Tibial artery (tissue), 4 donors: ENCODE results near the gene GAS7.

Source experiments
- DNase-seq, 2 donors: peaks; one replicate each; pipeline ENCODE4 v3.0.0-alpha.2; 2019
- H3K27ac ChIP-seq, 2 donors: fragments of 200-600 bp; sonication (generic) in 1 of 2; 1 replicate in 1 of 2; 2 replicates in 1 of 2; pipeline ENCODE4 v1.5.1; 2018 to 2019; ENCODE audit warnings: mild to moderate bottlenecking in 1 of 2
- H3K27me3 ChIP-seq, 2 donors: fragments of 200-600 bp; sonication (generic) in 1 of 2; one replicate each; pipeline versions ENCODE4 v1.5.1 to v1.6.0; 2016 to 2019
- H3K36me3 ChIP-seq, 3 donors: fragments of 200-600 bp; sonication (generic) in 2 of 3; one replicate each; pipeline ENCODE4 v1.5.1; 2016 to 2019; ENCODE audit warnings: mild to moderate bottlenecking in 2 of 3
- H3K4me1 ChIP-seq, 4 donors: fragments of 200-600 bp; sonication (generic) in 2 of 4; 1 replicate in 3 of 4; 2 replicates in 1 of 4; pipeline ENCODE4 v1.5.1; 2016 to 2019
- H3K4me3 ChIP-seq, 2 donors: fragments of 200-600 bp; sonication (generic) in 1 of 2; 1 replicate in 1 of 2; 2 replicates in 1 of 2; pipeline ENCODE4 v1.5.1; 2018 to 2019; ENCODE audit warnings: mild to moderate bottlenecking in 2 of 2
- H3K9me3 ChIP-seq, 3 donors: fragments of 200-600 bp; sonication (generic) in 1 of 3; one replicate each; pipeline ENCODE4 v1.5.1; 2016 to 2019
- CTCF ChIP-seq, 2 experiments: fragments of 200-600 bp in 1 of 2; fragments of 450-650 bp in 1 of 2; IDR thresholded peaks; one replicate each; pipeline ENCODE4 v1.5.1; 2017 to 2019; ENCODE audit warnings: antibody characterized with exemption in 2 of 2, mild to moderate bottlenecking in 1 of 2, moderate library complexity in 1 of 2
- intact Hi-C: fragments of 100-400 bp; cut with DNase I; formaldehyde crosslinking; loops from one replicate; pipeline ENCODE4 v1.15.0; 2023; ENCODE audit warnings: low total_unique reads

The GAS7 gene

GRCh38 chr17:9898812-9899211 is 299.6 kb downstream of the GAS7 start:
- intact Hi-C loops = no loop called here
- H3K27ac ChIP-seq = no peak overlapping the region

GRCh38 chr17:9897372-9897968 is 300.9 kb downstream of the GAS7 start:
- intact Hi-C loops = no loop called here
- DNase-seq = no peak

More at GRCh38 chr17:9898812-9899211, 299.6 kb downstream of the GAS7 start:
- no peak overlapping the region for H3K4me3 ChIP-seq
- no peak for DNase-seq
- peaks cover 0 to 8% (median 0%) of the 10 kb centered on the region in 3 donors for H3K9me3 ChIP-seq
- H3K4me1 ChIP-seq = no peaks in the 10 kb centered on the region
- no peaks in the 10 kb centered on the region for H3K27me3 ChIP-seq
- H3K36me3 ChIP-seq = no peaks in the 10 kb centered on the region
- no peak for TF ChIP-seq CTCF (IDR thresholded peaks at IDR 0.05)

GRCh38 chr17:9895923-9896322 is 302.5 kb downstream of the GAS7 start:
- Histone ChIP-seq H3K4me3 (no peak overlapping the region), H3K27ac (no peak overlapping the region), H3K4me1 (no peaks in the 10 kb centered on the region), H3K36me3 (no peaks in the 10 kb centered on the region), H3K27me3 (no peaks in the 10 kb centered on the region), H3K9me3 (peaks cover 0 to 8% (median 0%) of the 10 kb centered on the region in 3 donors)
- TF ChIP-seq CTCF (IDR thresholded peaks at IDR 0.05) = no peak
- intact Hi-C loops = no loop called here
- DNase-seq = no peak

More at GRCh38 chr17:9897372-9897968, 300.9 kb downstream of the GAS7 start:
- H3K27ac ChIP-seq = no peak overlapping the region
- no peaks in the 10 kb centered on the region for H3K4me1 ChIP-seq
- H3K27me3 ChIP-seq = no peaks in the 10 kb centered on the region
- no peaks in the 10 kb centered on the region for H3K36me3 ChIP-seq
- H3K9me3 ChIP-seq = peaks cover 0 to 8% (median 0%) of the 10 kb centered on the region in 3 donors
- H3K4me3 ChIP-seq = no peak overlapping the region
- no peak for TF ChIP-seq CTCF (IDR thresholded peaks at IDR 0.05)

GRCh38 chr17:9894231-9894630 is 304.2 kb downstream of the GAS7 start:
- Histone ChIP-seq H3K4me1 (no peaks in the 10 kb centered on the region), H3K27me3 (no peaks in the 10 kb centered on the region), H3K9me3 (peaks cover 0 to 8% (median 0%) of the 10 kb centered on the region in 3 donors), H3K36me3 (no peaks in the 10 kb centered on the region), H3K27ac (no peak overlapping the region), H3K4me3 (no peak overlapping the region)
- DNase-seq = no peak
- TF ChIP-seq CTCF (IDR thresholded peaks at IDR 0.05) = no peak
- intact Hi-C loops = no loop called here

- TF ChIP-seq CTCF (IDR thresholded peaks at IDR 0.05) = no peak
- intact Hi-C loops = no loop called here
- no peak for DNase-seq
Measured at GRCh38 chr17:9893411-9894012, 304.9 kb downstream of the GAS7 start.

More at GRCh38 chr17:9893411-9894012, 304.9 kb downstream of the GAS7 start:
- Histone ChIP-seq H3K27ac (no peak overlapping the region), H3K4me1 (no peaks in the 10 kb centered on the region), H3K36me3 (no peaks in the 10 kb centered on the region), H3K4me3 (no peak overlapping the region), H3K9me3 (peaks cover 0 to 8% (median 0%) of the 10 kb centered on the region in 3 donors), H3K27me3 (no peaks in the 10 kb centered on the region)
